CD4-positive, alpha-beta T cell treated with Interleukin-4 for 1 hour (primary cell): ENCODE measurements around the gene GRIFIN.
"Not testable (repeated sequence)": the region's sequence is repeated elsewhere in the genome, so short reads cannot be mapped to it uniquely, and the experiment has no call there.

Experiments used
- DNase-seq, 2 donors: peaks; one replicate each; pipeline ENCODE4 v3.0.0-alpha.2; 2020 to 2022

The GRIFIN gene

GRCh38 chr7:2477447-2478398 is 1.5 kb upstream of the GRIFIN start:
- DNase-seq: peak; percentile 66 to 75

GRCh38 chr7:2476776-2477446 is 713 bp upstream of the GRIFIN start:
- DNase-seq: no peak

GRCh38 chr7:2475678-2476015 is 551 bp downstream of the GRIFIN start:
- no peak for DNase-seq

- no peak for DNase-seq
Observed at GRCh38 chr7:2474813-2475677, 1.2 kb downstream of the GRIFIN start.

GRCh38 chr7:2474224-2474623 is 2.0 kb downstream of the GRIFIN start:
- no peak for DNase-seq

- no peak for DNase-seq
Observed at GRCh38 chr7:2473496-2474180, 2.6 kb downstream of the GRIFIN start.

- DNase-seq: no peak
Observed at GRCh38 chr7:2472739-2473138, 3.5 kb downstream of the GRIFIN start.

- DNase-seq: no peak
Observed at GRCh38 chr7:2471396-2471795, 4.8 kb downstream of the GRIFIN start.

GRCh38 chr7:2471022-2471329 is 5.2 kb downstream of the GRIFIN start:
- no peak for DNase-seq

- no peak for DNase-seq
Observed at GRCh38 chr7:2470204-2471021, 5.8 kb downstream of the GRIFIN start.

GRCh38 chr7:2469460-2470203 is 6.6 kb downstream of the GRIFIN start:
- DNase-seq: not testable (repeated sequence)

- no peak for DNase-seq
Observed at GRCh38 chr7:2468227-2468626, 8.0 kb downstream of the GRIFIN start.

- DNase-seq: no peak
Observed at GRCh38 chr7:2466675-2467074, 9.5 kb downstream of the GRIFIN start.

GRCh38 chr7:2465928-2466327 is 10.3 kb downstream of the GRIFIN start:
- DNase-seq: no peak

- DNase-seq: no peak
Observed at GRCh38 chr7:2462731-2463130, 13.5 kb downstream of the GRIFIN start.

- no peak for DNase-seq
Observed at GRCh38 chr7:2461268-2462026, 14.8 kb downstream of the GRIFIN start.

GRCh38 chr7:2460641-2461040 is 15.6 kb downstream of the GRIFIN start:
- no peak for DNase-seq

- DNase-seq: no peak
Observed at GRCh38 chr7:2460188-2460587, 16.0 kb downstream of the GRIFIN start.

- no peak for DNase-seq
Observed at GRCh38 chr7:2459674-2460073, 16.5 kb downstream of the GRIFIN start.

GRCh38 chr7:2453849-2454248 is 22.3 kb downstream of the GRIFIN start:
- DNase-seq: not testable (repeated sequence)
